Measurements from ENCODE around the gene ATP5PO. TPM values are rescaled to one million over a fixed set of nuclear protein-coding genes. Genes with fewer than 3 reads are reported as not detected.
"Not testable (repeated sequence)": the region's sequence is repeated elsewhere in the genome, so short reads cannot be mapped to it uniquely, and the experiment has no call there.

ATP5PO gene
- total RNA-seq, 1 donor from 2014 or later = 154 TPM

DNA sequence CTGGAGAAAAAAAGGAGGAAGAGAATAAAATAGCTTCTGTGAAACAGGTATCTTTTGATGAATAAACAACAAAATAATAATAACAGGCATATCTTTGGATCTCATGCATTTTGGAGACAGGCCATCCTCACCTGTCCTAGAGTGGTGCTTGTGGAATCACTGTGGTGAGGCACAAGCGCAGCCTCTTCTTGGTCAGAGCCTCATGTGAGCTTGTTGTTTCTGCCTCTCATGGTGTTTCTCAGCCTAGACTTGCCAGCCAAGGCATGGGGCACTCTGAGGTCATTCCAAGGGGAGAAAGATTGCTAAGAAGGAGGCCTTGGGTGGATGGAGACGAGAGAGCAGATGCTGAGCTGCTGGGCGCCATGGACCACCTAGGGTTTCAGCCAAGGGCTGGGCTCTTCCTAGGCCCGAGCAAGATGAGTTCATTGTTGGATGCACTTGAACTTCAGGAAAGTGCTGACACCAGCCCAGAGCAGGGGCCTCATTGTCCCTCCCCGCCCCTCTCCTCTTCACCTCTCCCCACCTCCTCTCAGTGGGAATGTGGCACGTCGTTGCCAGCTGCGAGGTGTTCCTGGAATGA is 49.5 kb downstream of the ATP5PO start:
- no peak for DNase-seq

DNA sequence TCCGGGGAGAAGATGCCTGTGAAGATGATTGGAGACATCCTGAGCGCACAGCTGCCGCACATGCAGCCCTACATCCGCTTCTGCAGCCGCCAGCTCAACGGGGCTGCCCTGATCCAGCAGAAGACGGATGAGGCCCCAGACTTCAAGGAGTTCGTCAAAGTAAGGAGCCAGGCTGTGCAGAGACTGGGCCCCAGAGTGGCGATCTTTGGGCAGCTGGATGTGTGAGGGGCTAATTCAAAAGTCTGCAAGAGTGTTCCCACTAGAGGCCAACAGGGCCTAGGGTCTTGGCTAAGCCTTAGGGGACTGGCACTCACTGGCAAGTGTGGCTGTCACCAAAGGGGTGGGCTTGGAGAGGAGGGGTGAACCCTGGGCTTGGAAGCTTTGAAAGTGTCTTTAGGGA is 50.4 kb downstream of the ATP5PO start:
- no peak for DNase-seq

GRCh38 chr21:33864150-33864549 is 51.5 kb downstream of the ATP5PO start:
- no peak for DNase-seq

DNA sequence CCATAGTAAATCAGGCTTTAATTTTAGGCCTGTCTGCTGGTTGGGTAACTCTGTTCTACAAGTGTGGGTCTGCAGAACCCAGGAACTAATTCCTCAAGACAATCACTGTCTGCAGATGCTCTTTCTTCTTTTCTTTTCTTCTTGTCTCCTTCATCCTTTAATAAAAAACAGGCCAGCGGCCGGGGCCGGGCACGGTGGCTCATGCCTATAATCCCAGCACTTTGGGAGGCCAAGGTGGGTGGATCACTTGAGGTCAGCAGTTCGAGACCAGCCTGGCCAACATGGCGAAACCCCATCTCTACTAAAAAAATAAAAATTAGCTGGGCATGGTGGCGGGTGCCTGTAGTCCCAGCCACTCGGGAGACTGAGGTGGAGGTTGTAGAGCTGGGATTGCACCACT is 52.4 kb downstream of the ATP5PO start:
- DNase-seq = not testable (repeated sequence)

DNA sequence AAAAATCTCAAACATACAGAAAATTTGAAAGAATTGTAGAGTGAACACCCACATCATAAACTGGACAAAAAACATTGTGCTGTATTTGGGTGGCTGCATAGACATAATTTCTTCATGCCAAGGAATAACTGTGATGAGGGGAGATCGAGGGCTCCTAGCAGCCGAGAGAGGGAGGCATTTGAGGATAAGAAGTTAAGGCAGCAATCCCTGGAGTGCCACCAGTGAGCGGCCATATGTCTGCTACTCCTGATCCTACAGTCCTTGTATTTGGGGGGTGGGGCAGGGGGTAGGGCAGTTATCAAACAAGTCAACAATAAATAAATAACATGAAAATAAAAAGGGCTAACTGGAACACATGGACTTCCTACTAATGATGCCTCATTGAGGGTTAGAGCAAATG is 54.5 kb downstream of the ATP5PO start:
- DNase-seq = no peak

- DNase-seq = no peak
Measured at GRCh38 chr21:33860332-33860879, 55.2 kb downstream of the ATP5PO start.

DNA sequence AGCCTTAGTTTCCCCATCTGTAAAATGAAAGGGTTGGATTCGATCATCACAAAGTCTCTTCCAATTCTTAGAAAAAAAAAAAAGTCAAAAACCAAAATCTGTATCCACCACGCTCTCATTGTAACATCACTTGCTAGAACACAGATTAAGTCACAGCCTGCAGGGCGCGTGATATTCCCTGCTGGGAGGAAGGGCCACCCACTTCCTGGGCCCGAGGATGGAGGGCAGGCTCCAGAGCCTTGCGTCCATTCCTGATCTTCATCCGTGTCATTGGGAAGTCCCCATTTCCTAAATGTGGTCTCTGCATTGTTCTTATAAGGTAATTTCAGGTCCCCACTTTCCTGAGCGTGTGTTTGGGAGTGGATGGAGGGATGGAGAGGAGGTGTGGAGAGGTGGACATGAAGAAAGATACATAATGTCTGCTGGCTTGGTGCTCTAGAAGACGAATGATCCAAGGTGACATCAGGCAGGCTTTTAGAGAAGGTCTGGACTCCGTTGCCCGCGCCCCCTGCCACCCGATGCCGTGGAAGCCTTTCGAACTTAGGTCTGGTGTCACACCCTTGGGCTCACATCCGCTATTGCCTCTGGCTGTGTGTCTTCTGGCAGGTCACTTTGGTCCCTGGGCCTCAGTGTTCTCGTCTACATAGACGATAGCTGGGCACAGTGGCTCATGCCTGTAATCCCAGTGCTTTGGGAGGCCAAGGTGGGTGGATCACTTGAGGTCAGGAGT is 56.1 kb downstream of the ATP5PO start:
- DNase-seq = no peak

DNA sequence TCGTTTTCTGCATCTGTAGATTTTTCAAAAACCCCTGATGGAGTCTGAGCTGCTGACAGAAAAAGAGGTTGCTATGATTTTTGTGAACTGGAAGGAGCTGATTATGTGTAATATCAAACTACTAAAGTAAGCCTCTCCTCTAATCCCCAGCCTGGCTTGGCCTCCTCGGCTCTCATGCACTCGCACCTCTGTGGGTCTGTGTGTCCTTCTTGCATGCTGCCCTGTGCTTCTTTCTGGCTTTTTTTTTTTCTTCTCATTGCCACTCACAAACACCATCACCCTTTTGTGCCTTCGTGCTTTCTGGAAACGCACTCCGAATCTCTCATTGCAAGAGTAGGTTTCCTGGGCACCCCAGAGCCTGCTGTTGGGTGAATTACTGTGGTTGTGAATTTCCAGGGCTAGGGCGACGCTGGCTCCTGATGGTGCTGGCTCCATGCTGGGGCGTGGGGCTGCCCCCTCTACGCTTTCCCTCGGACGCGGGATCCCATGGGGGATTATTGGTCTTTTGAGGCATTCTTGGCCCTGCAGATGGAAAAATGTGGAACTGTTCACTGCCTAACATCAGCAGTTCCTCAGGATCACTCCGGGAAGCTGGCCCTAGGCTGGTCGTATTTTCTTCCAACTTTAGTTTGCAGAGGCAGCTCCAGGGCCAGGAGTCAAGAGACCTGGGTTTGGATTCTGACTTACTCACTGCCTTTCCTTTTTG is 56.8 kb downstream of the ATP5PO start:
- no peak for DNase-seq

DNA sequence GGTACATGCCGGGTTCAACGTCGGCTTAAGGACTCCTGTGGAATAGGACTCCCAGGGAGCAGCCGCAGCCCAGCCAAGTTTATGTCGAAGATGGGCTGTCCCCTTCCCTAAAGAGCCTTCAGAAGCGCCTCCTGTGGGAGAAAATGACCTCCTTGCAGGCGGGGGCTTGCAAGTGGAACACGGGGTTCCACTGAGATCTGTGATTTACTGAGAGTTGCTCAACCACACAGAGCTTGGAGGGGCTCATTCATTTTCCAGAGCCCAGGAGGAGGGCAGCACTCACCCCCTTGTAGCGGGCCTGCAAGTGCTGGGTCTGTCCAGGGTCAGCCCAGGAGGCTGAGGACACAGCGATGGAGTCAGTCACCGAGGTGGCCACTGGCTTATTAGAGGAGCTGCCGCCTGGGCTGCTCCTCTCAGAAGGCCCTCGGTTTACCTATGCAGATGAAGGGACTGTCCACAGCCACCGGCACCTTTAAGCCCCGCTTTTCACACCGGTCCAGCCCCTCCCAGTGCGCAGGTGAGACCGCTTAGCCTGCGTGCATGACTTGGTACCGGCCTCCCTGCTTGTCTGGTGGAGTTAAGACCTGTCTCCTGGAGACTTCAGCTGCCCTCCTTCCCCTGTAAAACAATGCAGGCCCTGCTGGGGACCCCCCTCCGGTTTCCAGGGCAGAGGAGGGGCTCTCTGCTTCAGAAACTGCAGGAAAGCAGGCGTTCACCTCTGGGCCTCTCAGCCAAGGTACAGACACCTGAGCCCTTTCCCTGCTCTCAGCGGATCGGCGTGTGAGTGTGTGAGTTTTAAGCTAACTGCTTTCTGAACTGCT is 57.5 kb downstream of the ATP5PO start:
- no peak for DNase-seq

GRCh38 chr21:33856893-33857527 is 58.6 kb downstream of the ATP5PO start:
- no peak for DNase-seq

- DNase-seq = no peak
Measured at GRCh38 chr21:33855190-33855589, 60.4 kb downstream of the ATP5PO start.

DNA sequence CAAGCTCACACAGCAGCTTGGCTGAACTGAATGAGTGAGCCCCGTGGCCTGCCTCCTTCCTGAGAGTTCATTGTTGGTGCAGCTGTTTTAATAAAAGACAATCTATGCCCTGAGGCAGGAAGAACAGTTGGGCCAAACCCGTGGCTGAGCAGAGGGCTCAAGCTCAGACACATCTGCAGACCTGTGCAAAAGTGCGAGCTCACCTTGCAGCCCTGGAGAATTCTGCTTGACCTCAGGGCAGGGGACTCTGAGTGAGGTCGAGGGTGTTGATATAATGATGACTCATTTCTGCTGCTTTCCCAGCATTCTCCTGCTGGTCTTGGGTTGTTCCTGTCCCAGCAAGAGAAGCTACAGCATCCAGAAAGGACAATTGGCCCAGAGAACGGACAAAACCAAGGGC is 61.0 kb downstream of the ATP5PO start:
- no peak for DNase-seq

Other genes starting within 250 kb of the ATP5PO start
- 21.5 TPM for gene MRPS6, start 157.8 kb upstream of the ATP5PO start, total RNA-seq
- gene SLC5A3, start 157.8 kb upstream of the ATP5PO start, total RNA-seq = 73.0 TPM